Activated naive CD4-positive, alpha-beta T cell treated with anti-CD3 and anti-CD28 coated beads, Interleukin-2, amount 50 U/mL, for 24 hours (primary cell): ENCODE measurements around the gene TWSG1.
"Not testable (repeated sequence)": the region's sequence is repeated elsewhere in the genome, so short reads cannot be mapped to it uniquely, and the experiment has no call there.

ENCODE experiments used
- H3K27ac Mint-ChIP-seq: one replicate; pipeline ENCODE4 v1.8.0; 2021; ENCODE audit warnings: mild to moderate bottlenecking, mixed read lengths
- H3K27me3 Mint-ChIP-seq: one replicate; pipeline ENCODE4 v1.8.0; 2021; ENCODE audit warnings: mixed read lengths
- H3K36me3 Mint-ChIP-seq: one replicate; pipeline ENCODE4 v1.8.0; 2021; ENCODE audit warnings: mixed read lengths
- H3K4me1 Mint-ChIP-seq: one replicate; pipeline ENCODE4 v1.8.0; 2021; ENCODE audit warnings: mixed read lengths
- H3K4me3 Mint-ChIP-seq: one replicate; pipeline ENCODE4 v1.8.0; 2021; ENCODE audit warnings: mild to moderate bottlenecking, mixed read lengths
- H3K9me3 Mint-ChIP-seq: one replicate; pipeline ENCODE4 v1.8.0; 2021; ENCODE audit warnings: mixed read lengths

The TWSG1 gene

GRCh38 chr18:9401176-9401575 lies 66.6 kb downstream of the TWSG1 start:
- Mint-ChIP-seq H3K4me3 (no peak overlapping the region), H3K27me3 (peaks cover 6% of the 10 kb centered on the region), H3K27ac (no peak overlapping the region), H3K9me3 (no peaks in the 10 kb centered on the region), H3K4me1 (peaks cover 6% of the 10 kb centered on the region), H3K36me3 (peaks cover 5% of the 10 kb centered on the region)

DNA sequence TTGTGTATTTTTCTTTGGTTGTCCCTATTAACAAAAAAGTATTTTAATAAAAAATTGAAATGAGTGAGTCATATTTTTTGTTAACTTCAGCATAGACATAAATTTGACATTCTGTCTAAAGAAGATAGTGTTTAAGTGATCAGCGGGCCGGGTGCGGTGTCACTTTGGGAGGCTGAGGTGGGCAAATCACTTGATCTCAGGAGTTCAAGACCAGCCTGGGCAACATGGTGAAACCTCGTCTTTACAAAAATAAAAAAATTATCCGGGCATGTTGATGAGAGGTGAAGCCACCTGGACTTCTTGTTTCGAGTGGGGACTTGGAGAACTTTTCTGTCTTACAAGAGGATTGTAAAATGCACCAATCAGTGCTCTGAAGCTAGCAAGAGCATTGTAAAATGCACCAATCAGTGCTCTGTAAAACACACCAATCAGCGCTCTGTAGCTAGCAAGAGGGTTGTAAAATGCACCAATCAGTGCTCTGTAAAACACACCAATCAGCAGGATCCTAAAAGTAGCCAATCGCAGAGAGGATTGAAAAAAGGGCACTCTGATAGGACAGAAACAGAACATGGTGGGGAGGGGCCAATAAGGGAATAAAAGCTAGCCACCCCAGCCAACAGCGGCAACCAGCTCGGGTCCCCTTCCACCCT lies 67.9 kb downstream of the TWSG1 start:
- H3K27ac Mint-ChIP-seq, H3K4me1 Mint-ChIP-seq, H3K4me3 Mint-ChIP-seq, H3K27me3 Mint-ChIP-seq, H3K9me3 Mint-ChIP-seq, H3K36me3 Mint-ChIP-seq: not testable (repeated sequence)

DNA sequence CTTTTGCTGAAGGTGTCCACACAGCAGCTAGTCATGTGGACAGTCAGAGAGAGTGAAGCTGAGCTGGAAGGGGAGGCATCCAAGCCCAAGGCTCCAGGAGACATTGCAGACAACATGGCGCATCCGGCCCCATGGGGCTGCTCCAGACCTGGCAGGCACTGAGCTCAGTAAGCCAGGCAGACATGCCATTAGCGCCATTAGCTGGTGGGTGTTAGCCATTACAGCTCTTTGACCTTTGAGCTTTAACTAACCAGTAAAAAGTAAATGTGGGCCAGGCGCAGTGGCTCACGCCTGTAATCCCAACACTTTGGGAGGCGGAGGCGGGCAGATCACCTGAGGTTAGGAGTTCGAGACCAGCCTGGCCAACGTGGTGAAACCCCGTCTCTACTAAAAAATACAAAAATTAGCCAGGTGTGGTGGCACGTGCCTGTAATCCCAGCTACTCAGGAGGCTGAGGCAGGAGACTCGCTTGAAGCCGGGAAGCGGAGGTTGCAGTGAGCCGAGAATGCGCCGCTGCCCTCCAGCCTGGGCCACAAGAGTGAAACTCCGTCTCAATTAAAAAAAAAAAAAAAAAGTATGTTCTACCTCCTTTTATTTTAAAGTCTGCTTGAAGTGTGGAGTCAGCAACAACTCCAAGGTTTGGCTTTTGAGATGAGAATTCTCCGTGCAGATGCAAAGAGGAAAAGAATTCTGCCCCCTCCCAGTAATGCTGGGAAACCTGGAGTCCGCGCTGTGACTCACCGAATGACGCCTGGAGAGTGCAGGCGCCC lies 69.4 kb downstream of the TWSG1 start:
- peaks cover 6% of the 10 kb centered on the region for H3K4me1 Mint-ChIP-seq
- H3K27me3 Mint-ChIP-seq: peaks cover 6% of the 10 kb centered on the region
- no peak overlapping the region for H3K27ac Mint-ChIP-seq
- H3K4me3 Mint-ChIP-seq: peak overlapping the region; percentile 67
- no peaks in the 10 kb centered on the region for H3K9me3 Mint-ChIP-seq
- H3K36me3 Mint-ChIP-seq: peaks cover 2% of the 10 kb centered on the region

GRCh38 chr18:9404565-9405060 lies 70.0 kb downstream of the TWSG1 start:
- peaks cover 6% of the 10 kb centered on the region for H3K27me3 Mint-ChIP-seq
- H3K4me3 Mint-ChIP-seq: peak overlapping the region; percentile 67
- H3K36me3 Mint-ChIP-seq: peaks cover under 1% of the 10 kb centered on the region
- no peaks in the 10 kb centered on the region for H3K9me3 Mint-ChIP-seq
- H3K4me1 Mint-ChIP-seq: peaks cover 6% of the 10 kb centered on the region
- no peak overlapping the region for H3K27ac Mint-ChIP-seq

DNA sequence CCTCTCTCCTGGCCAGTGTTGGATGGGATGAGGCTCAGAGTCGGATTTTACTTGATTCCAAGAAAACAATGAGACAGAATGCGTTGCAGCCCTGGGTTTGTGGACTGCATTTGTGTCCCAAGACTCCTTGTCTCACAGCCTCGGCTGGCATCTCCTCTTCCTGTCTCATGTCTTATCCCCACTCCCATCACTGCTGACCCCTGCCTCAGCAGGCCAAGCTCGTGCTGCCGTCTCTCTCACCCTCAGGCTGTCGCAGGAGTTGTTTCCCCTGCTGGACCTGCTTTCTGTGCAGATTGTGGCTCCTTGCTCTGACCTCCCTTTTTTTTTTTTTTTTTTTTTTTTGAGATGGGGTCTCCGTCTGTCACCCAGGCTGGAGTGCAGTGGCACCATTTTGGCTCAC lies 70.6 kb downstream of the TWSG1 start:
- H3K4me3 Mint-ChIP-seq: no peak overlapping the region
- peaks cover 6% of the 10 kb centered on the region for H3K27me3 Mint-ChIP-seq
- H3K9me3 Mint-ChIP-seq: no peaks in the 10 kb centered on the region
- H3K36me3 Mint-ChIP-seq: no peaks in the 10 kb centered on the region
- no peak overlapping the region for H3K27ac Mint-ChIP-seq
- peaks cover 6% of the 10 kb centered on the region for H3K4me1 Mint-ChIP-seq

DNA sequence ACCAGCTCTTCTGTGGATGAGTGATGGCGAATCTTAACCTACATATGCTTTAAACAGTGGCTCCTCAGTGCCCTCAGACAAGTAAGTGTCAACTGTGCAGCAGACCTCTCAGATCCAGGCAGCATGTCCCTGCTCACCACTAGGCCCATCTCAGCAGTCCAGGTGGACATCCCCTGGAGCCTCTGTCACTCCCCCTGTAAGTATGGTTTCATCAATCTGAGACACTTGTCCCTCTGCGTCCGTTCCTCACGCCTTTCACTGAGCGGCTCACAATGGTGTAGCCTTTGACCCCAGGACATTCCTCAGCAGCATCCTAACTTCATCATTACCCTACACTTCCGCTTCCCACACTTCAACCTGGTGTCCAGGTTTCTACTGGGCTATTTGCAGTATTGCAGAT lies 71.4 kb downstream of the TWSG1 start:
- Mint-ChIP-seq H3K4me3 (no peak overlapping the region), H3K27ac (no peak overlapping the region), H3K27me3 (peaks cover 6% of the 10 kb centered on the region), H3K36me3 (no peaks in the 10 kb centered on the region), H3K9me3 (no peaks in the 10 kb centered on the region), H3K4me1 (peaks cover 6% of the 10 kb centered on the region)

DNA sequence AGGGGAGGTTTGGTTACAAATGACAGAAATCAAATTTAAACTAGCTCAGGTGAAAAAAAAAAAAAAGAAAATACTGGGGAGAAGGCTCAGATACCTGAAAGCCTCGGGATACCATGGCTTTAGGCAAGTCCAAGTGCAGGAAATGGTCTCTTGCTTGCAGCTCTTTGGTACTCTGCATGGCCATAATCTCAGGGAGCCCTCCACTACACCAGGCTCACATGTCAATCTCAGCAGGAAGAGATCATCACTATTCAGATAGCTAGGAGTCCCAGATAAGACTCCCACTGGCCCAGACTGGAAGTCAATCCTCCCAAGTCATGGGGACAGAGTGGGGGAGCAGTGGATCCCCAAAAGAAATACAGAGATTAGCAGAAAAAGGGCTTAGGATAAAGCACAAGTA lies 75.9 kb downstream of the TWSG1 start:
- Mint-ChIP-seq H3K9me3 (no peaks in the 10 kb centered on the region), H3K4me1 (no peaks in the 10 kb centered on the region), H3K27ac (no peak overlapping the region), H3K27me3 (peaks cover 8% of the 10 kb centered on the region), H3K4me3 (no peak overlapping the region), H3K36me3 (no peaks in the 10 kb centered on the region)

DNA sequence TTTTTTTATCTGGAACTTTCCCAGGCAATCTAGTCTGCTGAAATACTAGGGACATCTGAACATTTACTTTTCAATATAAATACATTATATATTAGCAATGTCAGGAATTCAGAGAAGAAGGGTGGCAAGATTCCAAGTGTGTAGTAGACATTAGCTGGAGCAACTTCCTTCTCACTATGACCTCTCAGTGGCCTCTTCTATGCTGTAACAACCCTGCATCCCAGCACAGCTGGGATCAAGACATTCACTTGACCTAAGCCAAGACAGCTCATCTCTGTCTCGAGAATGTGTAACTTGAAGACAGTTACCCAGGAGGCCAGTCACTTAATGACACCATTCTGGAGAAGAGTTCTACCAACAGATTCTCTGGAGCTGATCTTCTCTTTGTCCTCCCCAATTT lies 79.0 kb downstream of the TWSG1 start:
- peaks cover 3% of the 10 kb centered on the region for H3K27me3 Mint-ChIP-seq
- H3K4me3 Mint-ChIP-seq: no peak overlapping the region
- no peaks in the 10 kb centered on the region for H3K4me1 Mint-ChIP-seq
- no peak overlapping the region for H3K27ac Mint-ChIP-seq
- no peaks in the 10 kb centered on the region for H3K9me3 Mint-ChIP-seq
- no peaks in the 10 kb centered on the region for H3K36me3 Mint-ChIP-seq

- Mint-ChIP-seq H3K9me3 (no peaks in the 10 kb centered on the region), H3K27ac (no peak overlapping the region), H3K4me3 (no peak overlapping the region), H3K36me3 (no peaks in the 10 kb centered on the region), H3K27me3 (peaks cover 3% of the 10 kb centered on the region), H3K4me1 (no peaks in the 10 kb centered on the region)
These were observed 82.0 kb downstream of the TWSG1 start for GRCh38 chr18:9416563-9417072.

- Mint-ChIP-seq H3K27ac (no peak overlapping the region), H3K4me3 (no peak overlapping the region), H3K27me3 (peaks cover under 1% of the 10 kb centered on the region), H3K9me3 (no peaks in the 10 kb centered on the region), H3K36me3 (no peaks in the 10 kb centered on the region), H3K4me1 (no peaks in the 10 kb centered on the region)
These were observed 82.7 kb downstream of the TWSG1 start for GRCh38 chr18:9417073-9417851.

- H3K36me3 Mint-ChIP-seq: no peaks in the 10 kb centered on the region
- H3K4me3 Mint-ChIP-seq: no peak overlapping the region
- H3K27me3 Mint-ChIP-seq: no peaks in the 10 kb centered on the region
- no peaks in the 10 kb centered on the region for H3K4me1 Mint-ChIP-seq
- H3K9me3 Mint-ChIP-seq: no peaks in the 10 kb centered on the region
- H3K27ac Mint-ChIP-seq: no peak overlapping the region
These were observed 83.6 kb downstream of the TWSG1 start for GRCh38 chr18:9418047-9418690.

- H3K36me3 Mint-ChIP-seq: no peaks in the 10 kb centered on the region
These were observed 85.5 kb downstream of the TWSG1 start for GRCh38 chr18:9419956-9420631.

GRCh38 chr18:9421096-9421900 lies 86.7 kb downstream of the TWSG1 start:
- no peaks in the 10 kb centered on the region for H3K27me3 Mint-ChIP-seq
- no peak overlapping the region for H3K4me3 Mint-ChIP-seq
- H3K9me3 Mint-ChIP-seq: no peaks in the 10 kb centered on the region
- no peak overlapping the region for H3K27ac Mint-ChIP-seq
- no peaks in the 10 kb centered on the region for H3K4me1 Mint-ChIP-seq
- no peaks in the 10 kb centered on the region for H3K36me3 Mint-ChIP-seq

More at GRCh38 chr18:9419956-9420631, 85.5 kb downstream of the TWSG1 start:
- no peaks in the 10 kb centered on the region for H3K9me3 Mint-ChIP-seq
- no peaks in the 10 kb centered on the region for H3K27me3 Mint-ChIP-seq
- H3K4me3 Mint-ChIP-seq: no peak overlapping the region
- H3K27ac Mint-ChIP-seq: no peak overlapping the region
- no peaks in the 10 kb centered on the region for H3K4me1 Mint-ChIP-seq

GRCh38 chr18:9421901-9422327 lies 87.3 kb downstream of the TWSG1 start:
- no peaks in the 10 kb centered on the region for H3K27me3 Mint-ChIP-seq
- H3K36me3 Mint-ChIP-seq: no peaks in the 10 kb centered on the region
- H3K4me1 Mint-ChIP-seq: no peaks in the 10 kb centered on the region
- no peak overlapping the region for H3K4me3 Mint-ChIP-seq
- no peak overlapping the region for H3K27ac Mint-ChIP-seq
- H3K9me3 Mint-ChIP-seq: no peaks in the 10 kb centered on the region
